Retinal pigment epithelial cell (primary cell): ENCODE measurements around the gene RPS3.

Experiments used
- DNase-seq: peaks from one replicate; pipeline ENCODE4 v3.0.0-alpha.2; 2010; ENCODE audit warnings: low read depth
- H3K4me3 ChIP-seq: 2 replicates; pipeline ENCODE4 v1.5.1; 2011; ENCODE audit warnings: mild to moderate bottlenecking, low read length, control low read depth, moderate library complexity
- TF ChIP-seq, protein P1 (sequence below): conservative IDR thresholded peaks from 2 replicates; pipeline ENCODE4 v1.5.1; 2011; ENCODE audit warnings: low read depth, low read length, control low read depth, inconsistent platforms

The RPS3 gene

DNA sequence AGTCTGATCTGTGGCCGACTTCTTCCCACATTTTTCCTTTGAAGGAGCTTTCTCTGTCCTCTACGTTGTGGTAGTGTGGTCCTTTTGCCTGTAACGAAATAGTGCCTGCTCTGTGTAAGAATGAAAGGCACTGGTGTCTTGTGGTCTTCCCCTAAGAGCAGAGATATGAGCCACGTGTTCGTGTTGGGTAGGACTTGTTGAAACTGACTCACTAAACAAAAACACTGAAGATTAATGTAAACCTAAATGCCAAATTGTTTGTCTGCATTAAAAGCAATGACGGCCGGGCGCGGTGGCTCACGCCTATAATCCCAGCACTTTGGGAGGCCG lies 10.1 kb upstream of the RPS3 start:
- no peak for DNase-seq
- TF ChIP-seq, protein P1, sequence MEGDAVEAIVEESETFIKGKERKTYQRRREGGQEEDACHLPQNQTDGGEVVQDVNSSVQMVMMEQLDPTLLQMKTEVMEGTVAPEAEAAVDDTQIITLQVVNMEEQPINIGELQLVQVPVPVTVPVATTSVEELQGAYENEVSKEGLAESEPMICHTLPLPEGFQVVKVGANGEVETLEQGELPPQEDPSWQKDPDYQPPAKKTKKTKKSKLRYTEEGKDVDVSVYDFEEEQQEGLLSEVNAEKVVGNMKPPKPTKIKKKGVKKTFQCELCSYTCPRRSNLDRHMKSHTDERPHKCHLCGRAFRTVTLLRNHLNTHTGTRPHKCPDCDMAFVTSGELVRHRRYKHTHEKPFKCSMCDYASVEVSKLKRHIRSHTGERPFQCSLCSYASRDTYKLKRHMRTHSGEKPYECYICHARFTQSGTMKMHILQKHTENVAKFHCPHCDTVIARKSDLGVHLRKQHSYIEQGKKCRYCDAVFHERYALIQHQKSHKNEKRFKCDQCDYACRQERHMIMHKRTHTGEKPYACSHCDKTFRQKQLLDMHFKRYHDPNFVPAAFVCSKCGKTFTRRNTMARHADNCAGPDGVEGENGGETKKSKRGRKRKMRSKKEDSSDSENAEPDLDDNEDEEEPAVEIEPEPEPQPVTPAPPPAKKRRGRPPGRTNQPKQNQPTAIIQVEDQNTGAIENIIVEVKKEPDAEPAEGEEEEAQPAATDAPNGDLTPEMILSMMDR = no peak
- H3K4me3 ChIP-seq = no peak overlapping the region

DNA sequence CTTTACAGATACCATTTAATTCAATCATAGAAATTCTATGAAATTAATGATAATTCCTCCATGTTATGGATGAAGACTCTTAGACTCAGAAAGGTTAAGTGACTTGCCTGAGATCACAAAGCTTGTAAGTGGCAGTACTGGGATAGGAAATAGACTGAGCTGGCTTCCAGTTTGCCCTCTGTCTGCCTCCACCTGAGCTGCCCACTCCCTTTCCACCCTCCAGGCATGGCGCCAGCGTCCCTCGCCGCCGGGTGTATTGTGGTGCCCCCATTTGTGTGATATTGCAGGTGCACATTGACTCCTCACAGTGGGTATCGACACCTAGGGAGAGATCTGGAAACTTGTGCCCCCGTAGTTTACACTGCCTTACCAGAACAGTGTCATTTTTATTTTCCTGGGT lies 9.4 kb upstream of the RPS3 start:
- TF ChIP-seq, protein P1 = no peak
- DNase-seq = no peak

DNA sequence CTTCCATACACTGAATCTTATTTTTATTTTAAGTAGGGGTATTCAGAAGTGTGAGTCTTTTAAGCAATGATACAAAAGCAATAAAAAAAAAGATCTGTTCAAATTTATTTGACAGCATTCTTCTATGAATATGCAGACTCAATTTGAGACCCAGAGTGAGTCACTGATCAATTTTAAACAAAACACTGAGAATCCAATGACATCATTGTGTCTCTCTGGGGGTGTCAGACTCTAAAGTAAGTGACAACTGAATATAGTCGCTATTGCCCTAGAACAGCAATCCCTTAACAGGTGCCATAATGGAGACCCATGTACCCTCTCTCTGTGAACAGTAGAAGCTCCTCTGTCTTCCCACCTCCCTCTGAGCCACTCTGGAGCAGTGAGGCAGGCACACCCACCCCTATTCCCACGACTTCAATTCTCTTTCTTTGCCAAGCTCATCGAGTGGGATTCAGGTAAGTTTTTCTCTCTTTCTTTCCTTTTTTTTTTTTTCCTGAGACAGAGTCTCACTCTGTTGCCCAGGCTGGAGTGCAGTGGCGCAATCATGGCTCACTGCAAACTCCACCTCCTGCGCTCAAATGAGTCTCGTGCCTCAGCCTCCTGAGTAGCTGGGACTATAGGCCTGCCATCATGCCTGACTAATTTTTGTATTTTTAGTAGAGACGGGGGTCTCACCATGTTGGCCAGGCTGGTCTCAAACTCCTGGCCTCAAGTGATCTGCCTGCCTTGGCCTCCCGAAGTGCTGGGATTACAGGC lies 5.1 kb upstream of the RPS3 start:
- no peak for DNase-seq
- TF ChIP-seq, protein P1 = no peak

More for the DNA sequence above, 9.4 kb upstream of the RPS3 start:
- no peak overlapping the region for H3K4me3 ChIP-seq

DNA sequence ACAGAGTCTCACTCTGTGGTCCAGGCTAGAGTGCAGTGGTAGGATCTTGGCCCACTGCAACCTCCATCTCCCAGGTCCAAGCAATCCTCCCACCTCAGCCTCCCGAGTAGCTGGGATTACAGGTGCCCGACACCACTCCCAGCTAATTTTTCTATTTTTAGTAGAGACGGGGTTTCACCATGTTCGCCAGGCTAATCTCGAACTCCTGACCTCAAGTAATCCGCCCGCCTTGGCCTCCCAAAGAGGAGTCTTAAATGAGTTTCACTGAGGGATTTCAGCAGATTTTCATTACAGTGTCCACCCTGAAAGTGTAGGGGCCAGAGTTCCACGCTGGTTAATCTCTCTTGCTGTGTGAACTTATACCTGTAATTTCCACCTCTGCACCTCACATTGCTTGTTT lies 412 bp upstream of the RPS3 start:
- no peak overlapping the region for H3K4me3 ChIP-seq
- no peak for DNase-seq
- TF ChIP-seq, protein P1 = no peak

More for the DNA sequence above, 5.1 kb upstream of the RPS3 start:
- no peak overlapping the region for H3K4me3 ChIP-seq

DNA sequence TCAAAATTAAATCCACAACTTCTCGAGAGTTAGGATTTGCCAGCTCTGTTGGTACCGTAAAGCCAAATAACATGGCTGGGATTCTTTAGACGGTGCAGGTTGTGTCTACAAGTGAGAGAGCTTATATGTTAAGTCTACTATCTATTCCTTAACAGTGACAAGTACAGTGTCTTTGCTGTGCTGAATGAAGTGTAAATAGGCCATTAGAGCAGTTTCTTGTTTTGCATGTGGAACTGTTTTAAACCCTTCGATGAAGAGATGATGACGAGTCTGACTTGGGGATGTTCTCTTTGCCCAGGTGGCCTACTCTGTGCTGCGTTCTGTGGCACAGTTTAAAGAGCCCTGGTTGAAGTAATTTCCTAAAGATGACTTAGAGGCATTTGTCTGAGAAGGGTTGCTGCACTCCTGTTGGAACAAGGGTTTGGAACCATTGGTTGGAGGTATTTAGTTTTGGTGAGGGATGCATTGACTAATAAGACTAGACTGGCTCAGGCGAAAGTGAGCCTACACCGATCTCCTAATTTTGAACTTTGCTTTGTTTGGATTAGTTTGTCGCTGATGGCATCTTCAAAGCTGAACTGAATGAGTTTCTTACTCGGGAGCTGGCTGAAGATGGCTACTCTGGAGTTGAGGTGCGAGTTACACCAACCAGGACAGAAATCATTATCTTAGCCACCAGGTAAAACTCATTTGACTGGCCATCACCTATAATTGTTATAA lies 988 bp downstream of the RPS3 start:
- TF ChIP-seq, protein P1 = no peak
- no peak for DNase-seq
- peak overlapping the region; percentile 100 for H3K4me3 ChIP-seq

DNA sequence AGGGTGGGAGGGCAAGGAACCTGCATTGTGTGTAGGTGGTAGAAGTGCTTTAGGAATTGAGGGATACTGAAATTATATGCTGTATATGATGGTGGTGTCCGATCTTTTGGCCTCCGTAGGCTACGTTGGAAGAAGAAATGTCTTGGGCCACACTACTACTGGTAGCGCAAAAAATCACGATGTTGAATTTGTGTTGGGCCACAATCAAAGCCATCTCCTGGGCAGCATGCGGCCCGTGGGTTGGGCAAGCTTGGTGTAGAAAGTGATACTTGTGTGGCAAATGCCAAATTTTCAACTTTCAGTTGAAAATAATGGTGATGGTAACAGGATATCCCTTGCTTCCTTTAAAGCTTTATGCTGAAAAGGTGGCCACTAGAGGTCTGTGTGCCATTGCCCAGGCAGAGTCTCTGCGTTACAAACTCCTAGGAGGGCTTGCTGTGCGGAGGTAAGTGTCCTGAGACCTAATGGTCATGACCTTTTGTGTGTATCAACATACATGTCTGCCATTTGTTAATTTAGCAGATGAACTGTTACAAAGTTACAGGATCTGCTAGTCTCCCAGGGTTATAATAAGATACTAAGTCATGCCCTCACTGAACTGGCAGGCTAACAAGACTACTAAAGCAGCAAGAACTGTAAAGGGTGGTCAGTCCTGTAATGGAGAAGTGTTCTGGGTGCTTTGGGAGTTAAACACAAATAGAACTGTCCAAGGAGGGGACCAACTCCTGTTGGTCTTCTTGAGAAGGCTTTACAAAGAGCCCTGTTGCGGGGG lies 2.9 kb downstream of the RPS3 start:
- TF ChIP-seq, protein P1 = no peak
- peak overlapping the region; percentile 100 for H3K4me3 ChIP-seq
- no peak for DNase-seq
